ENCODE measurements around the gene DLX3.

The DLX3 gene

GRCh38 chr17:50037321-50038107 is 42.5 kb upstream of the DLX3 start:
- in situ Hi-C loops (cut with MboI; ENCODE audit: low sequenced_read_pairs, unreplicated experiment) = no loop called here
- DNase-seq (ENCODE audit: low spot score) = peak; percentile 21
- no peak for TF ChIP-seq CTCF (IDR thresholded peaks at IDR 0.05; ENCODE audit: borderline replicate concordance, control extremely low read depth, extremely low read depth, insufficient read depth, missing control alignments)

GRCh38 chr17:50036455-50037261 is 41.6 kb upstream of the DLX3 start:
- TF ChIP-seq CTCF (IDR thresholded peaks at IDR 0.05; ENCODE audit: borderline replicate concordance, control extremely low read depth, extremely low read depth, insufficient read depth, missing control alignments) = no peak
- in situ Hi-C loops (cut with MboI; ENCODE audit: low sequenced_read_pairs, unreplicated experiment) = no loop called here
- DNase-seq (ENCODE audit: low spot score) = peak; percentile 18

- DNase-seq (ENCODE audit: low spot score) = no peak
- TF ChIP-seq CTCF (IDR thresholded peaks at IDR 0.05; ENCODE audit: borderline replicate concordance, control extremely low read depth, extremely low read depth, insufficient read depth, missing control alignments) = no peak
- in situ Hi-C loops (cut with MboI; ENCODE audit: low sequenced_read_pairs, unreplicated experiment) = no loop called here
Measured at GRCh38 chr17:50035945-50036344, 40.9 kb upstream of the DLX3 start.

GRCh38 chr17:50035421-50035879 is 40.4 kb upstream of the DLX3 start:
- in situ Hi-C loops (cut with MboI; ENCODE audit: low sequenced_read_pairs, unreplicated experiment) = no loop called here
- TF ChIP-seq CTCF (IDR thresholded peaks at IDR 0.05; ENCODE audit: borderline replicate concordance, control extremely low read depth, extremely low read depth, insufficient read depth, missing control alignments) = no peak
- no peak for DNase-seq (ENCODE audit: low spot score)

- no peak for DNase-seq (ENCODE audit: low spot score)
- in situ Hi-C loops (cut with MboI; ENCODE audit: low sequenced_read_pairs, unreplicated experiment) = no loop called here
- no peak for TF ChIP-seq CTCF (IDR thresholded peaks at IDR 0.05; ENCODE audit: borderline replicate concordance, control extremely low read depth, extremely low read depth, insufficient read depth, missing control alignments)
Measured at GRCh38 chr17:50034498-50035364, 39.7 kb upstream of the DLX3 start.

- no peak for TF ChIP-seq CTCF (IDR thresholded peaks at IDR 0.05; ENCODE audit: borderline replicate concordance, control extremely low read depth, extremely low read depth, insufficient read depth, missing control alignments)
- no peak for DNase-seq (ENCODE audit: low spot score)
- in situ Hi-C loops (cut with MboI; ENCODE audit: low sequenced_read_pairs, unreplicated experiment) = no loop called here
Measured at GRCh38 chr17:50033316-50033715, 38.3 kb upstream of the DLX3 start.

All from GM13976 (cell line).